ENCODE data around the gene CEP170B. TPM values are rescaled to one million over a fixed set of nuclear protein-coding genes. Genes with fewer than 3 reads are reported as not detected.

Gene CEP170B
- total and polyA plus RNA-seq, 2 donors (not counting 1 experiment from before 2014, with no cell fraction given) = 4.0 to 13.9 TPM

DNA sequence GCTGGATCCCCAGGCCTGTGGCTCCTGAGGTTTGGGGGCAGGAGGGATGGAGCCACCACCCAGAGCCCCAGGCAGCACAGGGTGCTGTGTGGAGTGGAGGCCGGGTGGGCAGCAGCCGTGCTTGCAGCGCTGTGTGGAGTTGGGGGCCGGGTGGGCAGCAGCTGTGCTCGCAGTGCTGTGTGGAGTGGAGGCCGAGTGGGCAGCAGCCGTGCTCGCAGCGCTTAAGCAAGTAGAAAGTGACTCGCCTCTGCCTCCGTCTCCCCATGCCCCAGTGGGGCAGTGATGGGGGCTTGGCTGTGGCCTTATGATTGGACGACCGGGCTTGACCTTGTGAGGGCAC is 10.3 kb downstream of the CEP170B start:
- no peak overlapping the region for H3K9ac ChIP-seq (ENCODE audit: insufficient read depth, low read length)
- no peaks in the 10 kb centered on the region for H4K20me1 ChIP-seq (ENCODE audit: control insufficient read depth, extremely low read depth, insufficient read depth, low read length)
- no peak overlapping the region for H3K4me2 ChIP-seq (ENCODE audit: extremely low read depth, insufficient read depth, low read length)
- H3K27ac ChIP-seq (ENCODE audit: insufficient read depth, low read length) = no peak overlapping the region
- DNase-seq (ENCODE audit: low read depth in 2 of 2) = no peak
- peaks cover 11% of the 10 kb centered on the region for H3K79me2 ChIP-seq (ENCODE audit: control insufficient read depth, insufficient read depth, low read length)
- no peaks in the 10 kb centered on the region for H3K9me3 ChIP-seq (ENCODE audit: control insufficient read depth, insufficient read depth, low read depth, low read length)
- no peak overlapping the region for H2AFZ ChIP-seq (ENCODE audit: low read length)
- no peaks in the 10 kb centered on the region for H3K27me3 ChIP-seq (ENCODE audit: control insufficient read depth, insufficient read depth, low read length)
- H3K4me1 ChIP-seq (ENCODE audit: control insufficient read depth, extremely low read depth, insufficient read depth, low read length) = peaks cover 6% of the 10 kb centered on the region
- no peak overlapping the region for H3K4me3 ChIP-seq (replicated peaks in 1 of 4; ENCODE audit: control extremely low read depth in 1 of 4, insufficient read depth in 1 of 4, low read depth in 3 of 4, low read length in 4 of 4)
- peaks cover 4% of the 10 kb centered on the region for H3K36me3 ChIP-seq (ENCODE audit: control insufficient read depth, insufficient read depth, low read length)
- TF ChIP-seq EZH2 (IDR thresholded peaks at IDR 0.05; ENCODE audit: low read length, missing control alignments) = no peak
- TF ChIP-seq, protein P1, sequence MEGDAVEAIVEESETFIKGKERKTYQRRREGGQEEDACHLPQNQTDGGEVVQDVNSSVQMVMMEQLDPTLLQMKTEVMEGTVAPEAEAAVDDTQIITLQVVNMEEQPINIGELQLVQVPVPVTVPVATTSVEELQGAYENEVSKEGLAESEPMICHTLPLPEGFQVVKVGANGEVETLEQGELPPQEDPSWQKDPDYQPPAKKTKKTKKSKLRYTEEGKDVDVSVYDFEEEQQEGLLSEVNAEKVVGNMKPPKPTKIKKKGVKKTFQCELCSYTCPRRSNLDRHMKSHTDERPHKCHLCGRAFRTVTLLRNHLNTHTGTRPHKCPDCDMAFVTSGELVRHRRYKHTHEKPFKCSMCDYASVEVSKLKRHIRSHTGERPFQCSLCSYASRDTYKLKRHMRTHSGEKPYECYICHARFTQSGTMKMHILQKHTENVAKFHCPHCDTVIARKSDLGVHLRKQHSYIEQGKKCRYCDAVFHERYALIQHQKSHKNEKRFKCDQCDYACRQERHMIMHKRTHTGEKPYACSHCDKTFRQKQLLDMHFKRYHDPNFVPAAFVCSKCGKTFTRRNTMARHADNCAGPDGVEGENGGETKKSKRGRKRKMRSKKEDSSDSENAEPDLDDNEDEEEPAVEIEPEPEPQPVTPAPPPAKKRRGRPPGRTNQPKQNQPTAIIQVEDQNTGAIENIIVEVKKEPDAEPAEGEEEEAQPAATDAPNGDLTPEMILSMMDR (conservative IDR thresholded peaks at IDR 0.05 in 1 of 2, IDR thresholded peaks at IDR 0.05 in 1 of 2; ENCODE audit: low read depth in 1 of 2, low read length in 2 of 2) = no peak

DNA sequence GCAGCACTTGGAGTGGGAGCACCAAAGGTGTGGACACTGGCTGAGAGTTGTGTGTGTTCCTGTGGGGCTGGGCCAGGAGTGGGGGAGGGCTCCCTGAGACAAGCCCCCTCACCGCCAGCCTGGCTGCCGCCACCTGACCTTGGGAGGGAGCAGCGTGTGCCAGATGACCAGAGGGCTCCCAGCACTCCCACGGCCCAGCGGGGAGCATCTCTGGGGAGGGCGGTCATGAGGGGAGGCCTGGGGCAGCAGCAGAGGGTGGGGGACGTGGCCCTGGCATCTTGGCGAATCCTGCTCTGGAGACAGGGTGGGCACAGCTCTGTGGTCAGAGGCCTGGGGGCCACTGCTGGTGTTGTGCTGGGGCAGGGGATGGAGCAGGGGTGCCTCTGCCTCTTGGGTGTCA is 10.7 kb downstream of the CEP170B start:
- H3K27ac ChIP-seq (ENCODE audit: insufficient read depth, low read length) = no peak overlapping the region
- H3K79me2 ChIP-seq (ENCODE audit: control insufficient read depth, insufficient read depth, low read length) = peaks cover 11% of the 10 kb centered on the region
- no peak overlapping the region for H3K9ac ChIP-seq (ENCODE audit: insufficient read depth, low read length)
- TF ChIP-seq EZH2 (IDR thresholded peaks at IDR 0.05; ENCODE audit: low read length, missing control alignments) = no peak
- TF ChIP-seq, protein P1 (conservative IDR thresholded peaks at IDR 0.05 in 1 of 2, IDR thresholded peaks at IDR 0.05 in 1 of 2; ENCODE audit: low read depth in 1 of 2, low read length in 2 of 2) = no peak
- no peak overlapping the region for H3K4me2 ChIP-seq (ENCODE audit: extremely low read depth, insufficient read depth, low read length)
- no peaks in the 10 kb centered on the region for H3K27me3 ChIP-seq (ENCODE audit: control insufficient read depth, insufficient read depth, low read length)
- H3K36me3 ChIP-seq (ENCODE audit: control insufficient read depth, insufficient read depth, low read length) = peaks cover 7% of the 10 kb centered on the region
- H4K20me1 ChIP-seq (ENCODE audit: control insufficient read depth, extremely low read depth, insufficient read depth, low read length) = no peaks in the 10 kb centered on the region
- H3K4me3 ChIP-seq (replicated peaks in 1 of 4; ENCODE audit: control extremely low read depth in 1 of 4, insufficient read depth in 1 of 4, low read depth in 3 of 4, low read length in 4 of 4) = no peak overlapping the region
- DNase-seq (ENCODE audit: low read depth in 2 of 2) = no peak
- H3K9me3 ChIP-seq (ENCODE audit: control insufficient read depth, insufficient read depth, low read depth, low read length) = no peaks in the 10 kb centered on the region
- no peak overlapping the region for H2AFZ ChIP-seq (ENCODE audit: low read length)
- H3K4me1 ChIP-seq (ENCODE audit: control insufficient read depth, extremely low read depth, insufficient read depth, low read length) = peaks cover 6% of the 10 kb centered on the region

DNA sequence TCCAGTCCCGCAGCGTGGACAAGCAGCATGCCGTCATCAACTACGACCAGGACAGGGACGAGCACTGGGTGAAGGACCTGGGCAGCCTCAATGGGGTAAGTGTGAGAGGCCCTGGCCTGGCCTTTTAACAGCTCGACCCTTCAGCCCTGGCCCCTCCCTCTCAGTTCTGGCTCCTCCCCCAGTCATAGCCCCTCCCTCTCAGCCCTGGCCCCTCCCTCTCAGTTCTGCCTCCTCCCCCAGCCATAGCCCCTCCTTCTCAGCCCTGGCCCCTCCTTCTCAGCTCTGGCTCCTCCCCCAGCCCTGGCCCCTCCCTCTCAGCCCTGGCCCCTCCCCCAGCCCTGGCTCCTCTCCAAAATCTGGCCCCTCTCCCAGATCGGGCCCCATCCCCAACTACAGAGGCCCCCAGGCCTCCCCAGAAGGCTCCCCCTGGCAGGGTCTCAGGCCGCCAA is 11.2 kb downstream of the CEP170B start:
- H3K9me3 ChIP-seq (ENCODE audit: control insufficient read depth, insufficient read depth, low read depth, low read length) = no peaks in the 10 kb centered on the region
- H3K4me3 ChIP-seq (replicated peaks in 1 of 4; ENCODE audit: control extremely low read depth in 1 of 4, insufficient read depth in 1 of 4, low read depth in 3 of 4, low read length in 4 of 4) = no peak overlapping the region
- no peak overlapping the region for H3K9ac ChIP-seq (ENCODE audit: insufficient read depth, low read length)
- H3K4me1 ChIP-seq (ENCODE audit: control insufficient read depth, extremely low read depth, insufficient read depth, low read length) = peaks cover 6% of the 10 kb centered on the region
- H3K79me2 ChIP-seq (ENCODE audit: control insufficient read depth, insufficient read depth, low read length) = peaks cover 11% of the 10 kb centered on the region
- no peak overlapping the region for H3K4me2 ChIP-seq (ENCODE audit: extremely low read depth, insufficient read depth, low read length)
- peaks cover 7% of the 10 kb centered on the region for H3K36me3 ChIP-seq (ENCODE audit: control insufficient read depth, insufficient read depth, low read length)
- no peaks in the 10 kb centered on the region for H3K27me3 ChIP-seq (ENCODE audit: control insufficient read depth, insufficient read depth, low read length)
- H4K20me1 ChIP-seq (ENCODE audit: control insufficient read depth, extremely low read depth, insufficient read depth, low read length) = no peaks in the 10 kb centered on the region
- DNase-seq (ENCODE audit: low read depth in 2 of 2) = peak in 1 of 2 donors; percentile 42
- TF ChIP-seq, protein P1 (conservative IDR thresholded peaks at IDR 0.05 in 1 of 2, IDR thresholded peaks at IDR 0.05 in 1 of 2; ENCODE audit: low read depth in 1 of 2, low read length in 2 of 2) = no peak
- TF ChIP-seq EZH2 (IDR thresholded peaks at IDR 0.05; ENCODE audit: low read length, missing control alignments) = no peak
- H2AFZ ChIP-seq (ENCODE audit: low read length) = no peak overlapping the region
- no peak overlapping the region for H3K27ac ChIP-seq (ENCODE audit: insufficient read depth, low read length)

Measured in fibroblast of lung (primary cell).